CD4-positive, alpha-beta T cell treated with Interleukin-1 beta for 1 hour (primary cell): Measurements from ENCODE around the gene DBH.
"Not testable (repeated sequence)": the region's sequence is repeated elsewhere in the genome, so short reads cannot be mapped to it uniquely, and the experiment has no call there.

Source experiments
- DNase-seq, 2 donors: peaks; one replicate each; pipeline ENCODE4 v3.0.0-alpha.2; 2020 to 2022

DBH gene

GRCh38 chr9:133604856-133605255 lies 31.3 kb upstream of the DBH start:
- no peak for DNase-seq

DNA sequence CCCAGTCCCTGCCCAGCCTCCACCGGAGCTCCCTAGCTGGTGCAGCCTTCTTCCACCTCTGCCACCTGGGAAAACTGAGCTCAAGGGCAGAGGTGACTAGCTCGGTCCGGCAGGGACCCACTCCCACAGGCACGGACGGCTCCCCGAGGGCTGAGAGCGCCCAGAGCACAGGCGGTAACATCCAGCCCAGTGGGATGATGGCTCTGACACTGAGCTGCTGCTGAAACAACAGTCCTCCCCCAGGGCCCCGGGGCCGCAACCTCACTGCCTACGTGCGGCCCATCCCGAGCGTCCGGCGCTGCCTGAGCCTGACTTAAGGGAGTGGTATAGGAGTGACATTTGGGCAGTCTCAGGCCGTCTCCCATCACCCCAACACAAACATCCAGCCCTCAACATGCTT lies 30.7 kb upstream of the DBH start:
- no peak for DNase-seq

DNA sequence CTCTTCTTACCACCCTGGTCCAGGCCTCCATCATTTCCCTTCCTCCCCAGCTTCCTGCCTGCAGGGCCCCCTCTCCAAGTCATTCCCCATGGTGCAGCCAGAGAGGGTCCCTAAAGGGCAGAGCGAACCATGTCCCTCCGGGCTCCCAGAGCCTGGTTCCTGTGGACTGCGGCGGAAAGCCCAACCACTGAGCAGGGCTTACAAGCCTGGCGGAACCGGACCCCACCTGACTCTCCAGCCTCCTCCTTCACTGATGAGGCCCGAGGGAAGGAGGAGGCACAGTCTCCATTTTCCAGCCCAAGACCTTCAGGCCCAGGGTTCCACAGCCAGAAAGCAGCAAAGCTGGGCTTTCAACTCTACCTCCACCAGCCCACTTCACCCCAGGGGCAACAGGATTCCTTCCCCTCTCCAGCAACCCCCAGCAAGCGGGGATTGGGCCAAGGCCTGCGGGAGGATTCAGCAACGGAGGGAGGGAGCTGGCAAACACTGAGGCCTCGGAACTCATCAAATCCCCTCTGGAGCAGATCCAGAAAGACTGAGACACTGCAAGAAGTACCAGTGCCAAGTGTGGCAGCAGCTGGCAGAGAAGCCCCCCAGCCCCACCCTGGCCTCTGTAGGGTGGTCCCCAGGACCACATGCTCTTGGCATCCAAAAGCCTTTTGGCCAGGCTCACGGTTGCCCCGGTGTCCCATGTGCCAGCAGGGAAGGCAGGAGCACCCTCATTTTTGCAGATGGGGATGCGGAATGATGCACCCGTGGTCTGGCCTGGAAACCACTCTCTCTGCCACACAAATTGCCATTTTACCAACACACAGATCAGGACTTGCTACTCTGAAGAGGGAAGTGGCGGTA lies 30.1 kb upstream of the DBH start:
- DNase-seq: no peak

GRCh38 chr9:133606708-133607025 lies 29.5 kb upstream of the DBH start:
- DNase-seq: no peak

DNA sequence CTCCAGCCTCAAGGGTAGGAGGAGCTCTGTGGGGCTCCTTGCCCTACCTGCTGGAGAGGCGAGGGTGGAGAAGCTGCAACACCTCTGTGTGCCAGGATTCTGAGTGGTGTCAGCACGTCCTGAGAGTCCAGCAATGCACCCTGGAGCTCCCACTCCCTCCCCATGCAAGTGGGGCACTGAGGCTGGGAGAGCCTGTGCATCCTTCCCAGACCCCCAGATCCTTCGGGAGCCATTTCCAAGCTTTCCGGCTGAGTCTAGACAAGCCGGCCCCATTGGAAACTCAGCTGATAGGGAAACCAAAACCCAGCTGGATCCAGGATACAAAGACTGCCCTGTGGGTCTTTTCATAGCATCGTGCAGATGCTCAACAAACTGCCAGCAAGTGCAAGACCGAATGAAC lies 28.8 kb upstream of the DBH start:
- DNase-seq: no peak

DNA sequence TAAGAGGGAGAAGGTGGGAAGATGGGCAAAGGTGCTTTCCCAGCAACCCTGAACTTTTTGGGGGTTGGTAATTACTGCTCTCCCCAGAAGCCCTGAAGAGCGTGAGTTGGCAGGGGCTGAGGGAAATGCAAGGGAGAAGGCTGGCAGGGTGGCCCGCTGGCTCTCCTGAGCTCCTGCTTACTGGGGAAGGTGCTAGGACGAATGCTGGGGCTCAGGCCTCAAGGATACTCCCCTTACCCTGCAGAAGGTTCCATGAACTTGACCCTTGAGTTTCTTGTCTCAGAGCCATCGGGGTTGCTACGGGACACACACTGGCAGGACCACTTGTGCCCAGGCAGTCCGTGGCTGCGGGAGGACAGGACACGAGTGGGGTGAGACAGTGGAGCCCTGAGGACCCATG lies 28.2 kb upstream of the DBH start:
- no peak for DNase-seq

DNA sequence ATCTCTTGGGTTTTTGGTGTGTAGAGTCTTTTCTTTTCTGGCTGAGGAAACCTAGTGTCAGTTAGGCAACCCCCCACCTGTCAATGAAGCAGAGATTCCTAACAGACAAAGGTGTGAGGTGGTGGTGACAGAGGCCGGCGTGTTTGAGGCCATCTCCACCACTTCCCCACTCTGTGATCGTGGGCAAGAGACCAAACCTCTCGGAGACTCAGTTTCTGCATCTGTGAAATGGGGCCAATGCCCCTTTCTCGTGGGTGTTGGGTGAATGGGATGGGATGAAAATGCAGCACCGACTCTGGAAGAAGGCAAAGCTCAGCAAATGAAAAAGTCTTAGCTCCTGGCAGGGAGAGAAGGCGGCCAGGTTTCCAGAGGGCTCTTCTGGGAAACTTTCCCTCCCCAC lies 27.8 kb upstream of the DBH start:
- DNase-seq: no peak

GRCh38 chr9:133608889-133609288 lies 27.3 kb upstream of the DBH start:
- no peak for DNase-seq

GRCh38 chr9:133609311-133610098 lies 26.7 kb upstream of the DBH start, which contains the start of gene FAM163B:
FAM163B (minus strand) TSS chr9:133609389; CDS start chr9:133580223, 29,166 bp downstream.
- DNase-seq: peak in 1 of 2 donors; percentile 13

DNA sequence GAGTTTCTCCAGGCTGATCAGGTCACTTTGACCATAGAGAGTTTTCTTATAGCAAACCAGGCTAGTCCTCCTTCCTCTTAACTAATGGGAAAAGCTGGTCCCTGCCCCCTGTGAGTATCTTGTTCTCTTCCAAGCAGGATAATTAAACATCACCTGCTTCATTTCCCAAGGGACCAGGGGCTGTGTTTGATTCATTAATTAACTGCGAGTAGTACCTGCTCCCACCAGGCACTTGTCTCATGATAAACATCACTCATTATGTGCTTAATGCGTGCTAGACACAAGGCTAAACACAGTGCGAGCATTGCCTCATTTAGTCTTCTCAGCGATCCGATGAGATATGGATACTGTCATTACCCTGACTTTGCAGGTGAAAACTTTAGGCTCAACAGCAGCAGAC lies 25.3 kb upstream of the DBH start:
- no peak for DNase-seq

DNA sequence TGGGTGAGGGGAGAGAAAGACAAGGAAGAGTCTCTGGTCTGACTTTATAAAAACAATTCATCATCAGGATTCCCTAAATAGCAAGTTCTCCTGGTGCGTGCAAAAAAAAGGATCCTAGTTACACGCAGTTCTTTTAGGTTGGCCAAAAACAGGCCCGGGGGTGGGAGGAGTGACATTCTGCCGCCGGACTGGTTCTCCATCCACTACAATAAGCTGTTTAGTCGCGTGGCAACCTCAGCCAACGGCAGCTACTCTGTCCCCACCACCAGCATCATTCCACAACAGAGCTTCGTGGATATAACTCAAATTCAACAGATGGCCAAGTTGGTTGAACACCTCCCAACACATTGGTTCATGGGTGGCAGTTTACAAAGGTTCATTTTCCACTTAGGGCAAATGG lies 24.1 kb upstream of the DBH start:
- DNase-seq: no peak

DNA sequence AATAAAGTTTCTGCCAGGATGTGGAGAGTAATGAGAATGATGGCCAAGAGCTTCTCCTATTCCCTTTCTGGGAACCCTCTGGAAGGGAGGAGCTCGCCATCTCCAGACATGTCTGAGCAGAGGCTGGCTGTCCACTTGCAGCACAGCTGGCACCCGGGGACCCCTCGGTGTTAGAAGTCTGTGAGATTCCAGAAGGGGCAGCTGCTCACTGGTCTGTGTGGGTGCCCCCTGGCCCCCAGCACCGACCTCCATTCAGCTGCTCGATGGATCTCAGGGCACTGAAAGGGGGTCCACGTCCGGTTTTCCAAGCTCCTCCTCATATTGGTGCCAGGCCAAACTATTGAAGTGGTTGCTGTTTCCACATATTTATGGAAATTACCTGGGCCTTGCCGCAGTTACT lies 23.3 kb upstream of the DBH start:
- no peak for DNase-seq

DNA sequence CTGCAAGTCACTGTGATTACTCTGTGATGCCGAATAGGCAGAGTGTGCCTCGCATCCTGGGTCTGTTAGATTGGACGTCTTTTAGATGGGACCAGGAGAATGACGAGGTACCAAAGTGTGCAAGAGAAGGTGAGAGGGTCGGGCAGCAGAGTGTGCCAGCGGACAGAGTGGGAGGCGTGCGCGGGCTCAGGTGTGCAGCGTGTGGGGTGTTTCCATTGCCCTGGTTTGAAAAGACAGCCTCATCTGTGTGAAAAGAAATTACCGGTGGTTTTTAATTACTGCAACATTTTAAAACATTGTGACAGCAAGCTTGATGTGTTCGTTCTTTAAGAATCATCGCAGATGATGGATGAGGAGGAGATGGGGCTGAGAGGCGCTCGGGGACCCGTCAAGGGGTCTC lies 22.7 kb upstream of the DBH start:
- DNase-seq: no peak

- no peak for DNase-seq
These were observed 22.1 kb upstream of the DBH start for GRCh38 chr9:133614056-133614455.

DNA sequence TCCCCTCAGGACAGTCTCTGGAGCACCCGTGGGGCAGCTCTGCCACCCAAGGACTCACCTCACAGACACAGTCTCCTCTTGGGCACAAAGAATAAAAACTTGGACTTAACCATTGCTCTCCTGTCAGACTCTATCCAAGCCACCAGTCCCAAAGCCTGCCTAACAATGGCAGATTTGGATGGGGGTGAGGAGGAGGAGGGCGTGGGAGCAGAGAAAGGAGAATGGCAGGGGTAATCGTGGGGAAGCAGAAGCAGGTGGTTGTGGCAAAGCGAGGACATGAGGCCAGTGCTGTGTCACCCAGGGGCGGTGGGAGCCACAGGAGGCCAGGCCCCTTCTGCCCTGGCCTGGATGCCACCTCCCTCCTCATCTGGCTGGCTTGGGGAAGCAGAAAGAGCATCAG lies 21.5 kb upstream of the DBH start:
- DNase-seq: no peak

DNA sequence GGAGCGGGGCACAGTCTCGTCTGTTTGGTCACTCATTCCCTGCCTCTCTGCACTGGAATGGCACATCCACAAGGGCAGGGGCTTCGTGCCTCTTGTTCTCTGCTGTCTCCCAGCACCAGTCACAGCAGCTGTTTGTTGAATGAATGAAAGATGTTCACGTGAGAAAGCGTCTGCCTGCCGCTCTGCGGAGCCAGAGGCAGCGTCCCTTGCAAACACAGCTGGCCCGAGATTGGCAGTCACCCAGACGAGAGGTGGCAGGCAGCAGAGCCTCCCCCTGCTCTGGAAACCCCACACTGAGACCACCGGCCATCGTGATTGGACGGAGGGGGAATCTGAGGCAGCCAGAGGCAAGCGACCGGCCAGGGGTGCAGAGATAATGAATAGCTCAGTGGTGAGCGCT lies 21.0 kb upstream of the DBH start:
- DNase-seq: no peak

- DNase-seq: no peak
These were observed 20.5 kb upstream of the DBH start for GRCh38 chr9:133615606-133616188.

DNA sequence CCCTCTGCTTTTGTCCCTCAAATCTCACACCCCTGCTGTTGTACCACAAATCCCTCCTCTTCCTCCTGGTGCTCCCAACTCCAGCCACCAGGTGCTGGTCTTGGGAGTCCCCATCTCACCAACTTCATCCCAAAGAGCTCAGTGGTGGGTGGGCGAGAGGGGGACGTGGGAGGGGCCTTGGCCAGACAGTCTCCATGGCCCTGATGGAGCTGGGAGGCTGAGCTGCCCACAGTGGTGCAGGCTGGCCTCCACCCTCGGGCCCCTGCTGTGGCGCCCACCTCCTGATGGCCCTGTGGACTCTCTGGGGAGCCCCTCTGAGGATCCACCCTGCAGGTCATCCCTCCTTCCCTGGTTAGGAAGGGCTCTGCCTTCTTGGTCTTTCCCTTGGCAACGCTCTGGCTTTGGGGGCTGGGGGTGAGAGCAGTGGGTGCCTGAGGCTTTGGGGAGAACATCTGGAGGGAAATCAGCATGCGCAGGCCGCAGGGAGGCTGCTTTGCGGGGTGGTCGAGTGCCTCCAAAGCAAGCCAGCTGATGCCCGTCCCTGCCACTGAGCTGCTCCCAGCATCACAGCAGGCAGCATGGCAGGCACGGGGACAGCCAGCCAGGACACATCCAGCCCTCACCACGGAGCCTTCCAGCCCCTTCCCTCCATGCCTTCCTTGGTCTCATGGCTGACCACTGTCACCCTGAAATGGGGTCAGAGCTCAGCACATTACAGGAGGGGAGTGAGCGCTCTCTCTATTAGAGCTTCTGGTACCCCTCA lies 19.3 kb upstream of the DBH start:
- DNase-seq: no peak

GRCh38 chr9:133618726-133619125 lies 17.4 kb upstream of the DBH start:
- DNase-seq: no peak

DNA sequence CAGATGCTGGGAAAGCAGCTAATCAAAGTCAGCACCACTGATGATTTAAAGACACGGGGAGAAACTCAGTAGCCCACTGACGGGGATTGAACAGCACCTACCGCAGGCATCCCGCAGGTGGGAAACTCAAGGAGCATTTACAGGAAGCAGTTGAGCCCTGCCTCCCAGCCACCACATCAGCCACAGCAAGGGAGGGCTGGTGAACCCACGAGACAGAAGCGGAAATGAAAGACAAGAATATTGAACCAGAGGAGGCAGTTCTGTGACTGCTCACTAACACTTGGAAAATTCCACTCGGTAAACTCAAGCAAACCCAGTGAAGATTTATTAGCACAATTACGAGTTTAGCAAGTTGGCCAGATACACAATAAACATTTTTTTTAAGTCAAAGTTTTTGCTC lies 16.4 kb upstream of the DBH start:
- DNase-seq: peak; percentile 29 to 45

- no peak for DNase-seq
These were observed 14.4 kb upstream of the DBH start for GRCh38 chr9:133621725-133622267.

- DNase-seq: no peak
These were observed 13.6 kb upstream of the DBH start for GRCh38 chr9:133622555-133622954.

- DNase-seq: not testable (repeated sequence)
These were observed 10.2 kb upstream of the DBH start for GRCh38 chr9:133626008-133626407.
